GM21723 (cell line): ENCODE measurements around the gene MRPS6.

ENCODE experiments used
- ATAC-seq: cut with Tn5 transposase; IDR thresholded peaks from one replicate; pipeline ENCODE4 v1.9.1; 2021; ENCODE audit warnings: mild to moderate bottlenecking, moderate library complexity; ENCODE audit not compliant: unreplicated experiment

Gene MRPS6

DNA sequence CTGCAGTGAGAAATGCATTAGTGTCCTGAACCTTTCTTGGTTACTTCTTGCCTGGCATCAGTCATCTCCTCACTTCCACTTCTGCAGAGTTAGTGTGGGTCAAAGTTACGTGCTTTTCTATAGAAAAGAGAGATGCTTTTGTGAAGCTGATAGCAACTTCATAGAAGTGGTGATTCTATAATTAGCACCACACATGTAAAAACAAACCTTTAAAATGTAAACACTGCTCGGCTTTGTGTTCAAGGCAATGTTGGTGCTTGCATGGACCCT, 57.3 kb downstream of the MRPS6 start:
- no peak for ATAC-seq

DNA sequence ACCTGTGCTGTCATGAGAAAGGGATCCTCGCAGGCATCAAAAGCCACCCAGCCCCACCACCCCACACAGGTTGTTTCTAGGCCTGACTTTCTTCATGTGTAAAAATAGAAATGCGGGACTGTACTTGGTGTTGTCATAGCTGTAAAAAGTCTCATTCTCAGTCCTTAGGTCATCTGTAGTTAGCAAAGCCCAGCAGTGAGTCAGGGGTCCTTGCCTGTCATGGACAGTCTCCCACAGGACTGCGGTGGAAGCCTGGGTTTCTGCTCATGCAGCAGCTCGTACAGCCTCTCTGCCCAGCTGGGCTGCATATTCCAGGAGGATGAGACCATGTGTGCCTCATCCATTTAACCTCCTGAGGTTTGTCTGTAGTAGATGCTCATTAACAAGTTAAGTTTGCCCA, 58.2 kb downstream of the MRPS6 start:
- ATAC-seq: no peak

DNA sequence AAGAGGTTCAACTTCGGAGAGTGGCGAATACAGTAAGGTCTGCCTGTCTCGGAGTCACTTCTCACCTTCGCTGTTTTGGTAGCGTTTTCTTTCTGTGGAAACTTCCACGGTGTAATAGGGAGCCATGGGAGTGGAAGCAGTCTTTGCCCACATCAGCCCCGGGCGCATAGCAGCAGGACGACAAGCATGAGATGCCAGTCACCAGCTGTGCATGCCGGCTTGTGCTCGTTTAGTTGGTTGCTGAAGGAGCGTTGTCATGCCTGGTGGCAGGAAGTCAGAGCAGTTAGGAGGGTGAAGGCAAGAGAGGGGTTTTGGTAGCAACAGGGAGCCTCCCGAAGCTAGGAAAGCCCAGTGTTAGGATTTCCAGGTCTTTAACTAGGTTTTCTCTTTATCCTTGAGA, 58.8 kb downstream of the MRPS6 start:
- no peak for ATAC-seq

DNA sequence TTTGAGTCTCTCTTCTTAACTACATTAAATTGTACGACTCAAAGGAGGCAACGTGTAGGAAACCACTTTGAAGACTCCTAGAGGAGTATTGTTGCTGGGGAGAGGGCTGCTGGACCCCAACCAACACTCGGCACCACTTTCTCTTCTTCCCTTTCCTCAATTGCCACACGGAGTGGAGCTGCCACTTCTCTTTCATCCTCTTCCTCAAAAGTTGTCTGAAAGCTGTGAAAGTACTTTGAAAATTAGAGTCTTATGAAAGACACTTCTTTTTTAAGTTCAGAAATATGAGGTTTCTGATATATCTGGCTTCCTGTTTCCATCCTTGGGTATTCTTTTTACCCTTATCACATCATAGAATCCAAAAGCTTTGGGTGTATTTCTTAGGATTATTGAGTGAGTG, 59.5 kb downstream of the MRPS6 start:
- ATAC-seq: no peak

DNA sequence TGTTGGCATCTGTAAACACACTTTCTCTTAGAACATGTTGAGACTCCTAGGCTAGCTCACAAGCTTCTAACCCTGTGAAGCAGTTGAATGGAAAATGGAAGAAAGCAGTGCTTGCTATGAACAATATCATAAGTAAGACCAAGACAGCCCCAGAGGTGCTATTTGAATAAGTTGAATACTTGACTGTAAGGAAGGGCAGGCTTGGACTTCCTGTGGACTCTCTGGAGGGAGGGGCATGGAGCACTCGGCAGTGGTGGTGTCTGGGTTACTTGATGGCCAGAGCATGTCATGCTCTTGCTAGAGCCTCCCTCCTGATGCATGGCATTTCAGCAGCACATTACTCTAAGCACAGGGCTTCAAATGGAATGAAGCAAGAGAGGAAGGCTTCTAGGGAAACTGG, 60.0 kb downstream of the MRPS6 start:
- ATAC-seq: no peak

DNA sequence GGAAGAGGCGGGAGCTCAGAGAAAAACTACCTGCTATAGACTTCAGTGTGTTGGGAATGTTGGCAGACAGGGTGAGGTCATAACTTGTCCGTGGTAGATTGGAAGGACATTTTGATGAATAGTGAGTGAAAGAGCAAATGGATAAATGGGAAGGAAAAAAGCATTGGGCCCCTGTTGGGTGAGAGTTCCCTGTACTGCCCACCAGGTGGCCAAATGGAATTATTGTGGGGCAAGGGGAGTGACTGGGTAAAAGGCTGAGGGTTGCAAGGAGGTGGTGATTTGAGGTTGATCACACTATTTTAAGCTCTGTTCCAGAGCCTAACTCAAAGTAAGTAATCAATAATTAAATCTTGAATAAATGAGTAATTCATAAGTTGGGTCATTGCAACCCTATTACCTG, 60.4 kb downstream of the MRPS6 start:
- ATAC-seq: no peak

DNA sequence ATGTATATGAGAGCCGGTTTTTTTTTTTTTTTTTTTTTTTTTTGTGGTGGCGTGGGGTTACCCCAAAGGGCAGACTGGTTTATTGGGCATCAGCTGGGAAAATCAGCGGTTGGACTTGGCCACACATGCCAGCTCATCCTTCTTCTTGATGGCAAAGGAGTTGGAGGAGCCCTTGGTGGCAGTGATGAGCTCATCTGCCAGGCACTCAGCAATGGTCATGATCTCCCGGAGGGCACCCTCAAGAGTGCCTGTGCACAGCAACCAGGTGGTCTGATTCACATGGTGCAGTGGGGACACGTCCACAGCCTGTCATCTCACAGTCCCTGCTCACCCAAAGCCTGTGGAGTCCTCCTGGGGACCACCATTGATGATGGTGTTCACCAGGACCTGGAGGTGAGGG, 62.0 kb downstream of the MRPS6 start:
- ATAC-seq: no peak

DNA sequence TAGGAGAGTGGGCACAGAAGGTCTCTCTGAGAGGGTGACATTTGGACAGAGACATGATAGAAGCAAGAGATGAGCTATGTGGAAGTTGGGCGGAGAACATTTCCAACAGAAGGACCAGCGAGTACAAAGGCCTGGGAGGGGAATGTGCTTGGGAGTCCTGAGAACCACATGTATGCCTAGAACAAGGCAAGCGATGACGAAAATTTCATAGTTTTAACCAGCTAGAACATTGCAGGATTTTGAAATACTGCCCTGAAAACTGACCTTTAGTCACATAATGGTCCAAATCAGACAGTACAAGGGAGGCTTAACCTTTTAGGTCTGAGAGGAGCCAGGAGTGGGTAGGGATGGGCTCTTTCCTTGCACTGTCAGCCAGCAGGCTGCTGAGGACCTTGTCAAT, 68.0 kb downstream of the MRPS6 start:
- ATAC-seq: no peak

DNA sequence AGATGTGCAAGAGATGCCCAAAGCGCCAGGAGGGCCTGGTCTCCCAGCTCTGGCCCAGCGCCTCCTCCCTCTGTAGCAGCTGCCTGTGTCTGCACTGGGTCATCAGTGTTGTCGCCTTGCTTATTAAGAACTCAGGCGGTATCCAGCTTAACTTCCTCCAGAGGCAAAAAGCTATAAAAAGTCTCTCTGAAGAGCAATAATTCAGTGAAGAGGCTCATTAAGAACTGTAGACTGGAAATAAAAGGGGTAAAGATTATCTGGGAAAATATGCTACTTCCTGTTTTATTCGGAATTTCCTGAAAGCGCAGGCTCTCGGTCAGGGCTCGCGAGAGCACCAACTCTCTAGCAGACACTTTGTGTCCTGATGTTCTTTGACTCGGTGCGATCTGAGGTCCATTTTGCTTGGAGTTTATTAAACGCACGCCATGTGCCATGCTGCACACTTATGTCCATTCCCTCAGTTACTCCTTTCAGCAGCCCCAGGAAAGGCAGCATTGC, 70.4 kb downstream of the MRPS6 start:
- no peak for ATAC-seq

DNA sequence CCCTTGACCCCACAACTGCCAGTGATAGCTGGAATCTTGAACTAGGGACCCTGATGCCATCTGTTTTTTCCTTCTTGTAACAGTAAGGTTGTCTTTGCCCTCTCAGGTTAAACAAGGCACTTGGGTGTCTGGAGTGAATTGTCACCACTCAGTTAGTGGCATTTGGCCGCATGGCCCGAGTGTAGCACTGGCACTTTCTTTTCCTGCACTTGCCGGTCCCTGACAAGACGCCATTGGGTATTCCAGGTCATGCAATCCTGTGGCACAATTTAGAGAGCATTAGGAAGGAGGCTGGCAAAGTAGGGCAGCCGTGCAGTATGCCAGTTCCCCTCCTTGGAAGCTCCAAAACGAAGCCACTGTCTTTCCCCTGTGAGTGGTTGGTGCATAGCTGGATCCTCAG, 70.8 kb downstream of the MRPS6 start:
- ATAC-seq: no peak

DNA sequence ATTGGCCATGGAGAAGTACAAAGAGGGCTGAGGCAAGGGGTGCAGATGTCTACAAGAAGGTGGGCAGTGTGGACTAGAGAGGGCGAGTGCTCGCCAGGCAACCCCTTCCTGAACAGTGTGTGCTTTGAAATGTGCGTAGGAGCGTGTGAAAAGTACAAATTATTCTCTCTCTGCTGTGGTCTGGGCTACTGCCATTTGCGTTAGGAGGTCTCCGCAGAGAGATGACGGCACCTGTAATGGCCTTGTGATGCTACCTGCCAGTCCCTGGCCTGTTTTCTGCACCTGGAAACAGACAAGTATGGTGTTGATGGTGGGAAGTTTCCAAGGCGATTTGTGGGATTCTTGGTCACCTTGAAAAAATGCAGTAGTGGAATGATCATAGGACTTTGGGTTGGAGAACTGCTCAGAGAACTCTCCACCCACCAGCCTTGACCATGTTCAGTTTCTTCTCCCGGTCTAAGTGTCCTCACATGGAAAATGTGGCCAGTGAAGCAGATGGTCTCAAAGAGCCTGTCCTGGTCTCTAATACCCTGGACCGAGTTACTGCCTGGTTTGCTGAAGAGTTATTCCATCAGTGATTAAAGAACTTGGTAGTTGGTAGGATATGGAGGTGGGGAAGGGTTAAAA, 74.5 kb downstream of the MRPS6 start:
- ATAC-seq: no peak

DNA sequence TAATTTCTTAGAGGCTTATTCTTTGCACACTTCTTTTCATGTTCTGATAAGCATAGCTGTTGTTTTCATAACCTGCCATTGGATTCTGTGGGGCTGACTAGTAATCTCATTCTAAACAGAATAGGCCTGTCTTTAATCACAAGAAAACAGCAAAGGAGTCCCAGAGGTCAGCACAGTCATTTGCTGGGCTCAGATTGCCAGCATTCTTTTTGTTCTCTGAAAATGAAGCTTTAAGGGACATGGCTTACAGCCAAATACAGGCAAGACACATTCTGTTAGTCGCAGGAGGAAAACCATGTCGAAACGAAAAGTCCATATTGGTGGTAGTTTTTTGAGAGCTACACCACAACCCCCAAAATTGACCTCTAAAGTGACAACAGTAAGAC, 75.0 kb downstream of the MRPS6 start:
- no peak for ATAC-seq

DNA sequence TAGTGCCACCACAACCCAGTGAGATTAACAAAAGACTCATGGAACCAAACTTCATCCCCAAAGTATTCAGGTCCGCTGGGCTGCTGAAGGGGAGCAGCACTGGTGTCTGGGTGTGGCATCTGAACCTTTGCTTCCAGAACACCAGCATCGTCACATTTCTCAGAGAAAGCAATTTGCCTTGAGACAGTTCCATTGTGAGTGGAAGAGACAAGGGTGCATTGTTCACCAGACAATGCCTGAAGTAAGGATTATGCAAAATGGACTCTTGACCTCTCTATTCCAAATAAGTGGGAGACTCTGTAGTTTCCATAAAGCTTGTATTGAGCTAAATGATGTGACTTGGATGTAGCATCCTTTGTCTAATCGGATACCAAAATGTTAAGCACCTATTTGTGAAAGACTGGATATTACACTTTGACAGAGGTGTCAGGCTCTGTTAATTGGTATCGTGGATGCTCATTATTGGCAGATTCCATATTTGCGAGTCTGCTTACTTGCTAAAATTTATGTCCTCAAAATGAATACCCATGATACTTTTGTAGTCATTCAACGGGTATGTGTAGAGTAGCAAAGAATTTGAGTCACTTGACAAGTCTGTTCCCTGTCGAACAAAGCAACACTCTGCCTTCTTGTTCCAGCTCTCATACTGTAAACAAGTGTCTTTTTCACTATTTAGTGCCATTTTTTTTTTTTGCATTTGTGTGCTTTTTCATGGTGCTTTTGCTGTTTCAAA, 75.6 kb downstream of the MRPS6 start:
- no peak for ATAC-seq

DNA sequence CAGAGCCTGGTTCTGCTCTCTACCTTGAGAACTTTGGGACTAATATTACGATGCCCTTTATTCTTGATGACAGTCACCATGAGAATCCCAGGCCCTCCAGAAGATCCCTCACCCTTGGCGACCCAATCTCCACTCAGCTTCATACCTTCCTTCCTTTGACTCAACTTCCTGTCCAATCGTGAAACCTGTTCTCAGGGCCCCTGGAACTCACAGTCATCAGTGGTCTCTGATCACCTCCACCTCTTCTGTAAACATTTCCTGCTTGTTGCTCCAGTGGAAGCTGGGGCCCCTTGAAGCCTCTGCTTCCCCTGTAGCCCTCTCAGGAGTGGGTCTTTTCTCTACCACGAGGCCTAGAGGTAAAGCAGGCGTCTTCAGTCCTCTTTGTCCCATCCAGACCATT, 79.1 kb downstream of the MRPS6 start:
- no peak for ATAC-seq

DNA sequence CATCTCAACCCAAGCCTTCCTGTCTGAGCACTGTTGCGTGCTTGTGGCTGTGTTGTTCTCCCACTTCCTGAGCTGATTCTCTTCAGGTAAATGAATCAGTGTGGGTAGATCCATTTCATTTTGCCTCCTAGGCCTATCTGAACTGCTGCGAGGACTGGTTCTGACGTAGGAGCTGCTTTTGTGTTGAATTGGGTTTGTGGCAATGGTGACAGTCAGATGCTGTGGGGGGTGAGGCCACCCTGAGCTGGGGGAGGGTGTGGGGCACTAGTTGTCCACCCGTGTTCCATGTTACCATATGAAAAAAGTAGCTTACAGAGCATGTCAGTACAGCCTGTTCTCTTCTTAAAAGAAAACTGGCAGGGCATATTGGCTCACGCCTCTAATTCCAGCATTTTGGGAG, 81.5 kb downstream of the MRPS6 start:
- no peak for ATAC-seq

DNA sequence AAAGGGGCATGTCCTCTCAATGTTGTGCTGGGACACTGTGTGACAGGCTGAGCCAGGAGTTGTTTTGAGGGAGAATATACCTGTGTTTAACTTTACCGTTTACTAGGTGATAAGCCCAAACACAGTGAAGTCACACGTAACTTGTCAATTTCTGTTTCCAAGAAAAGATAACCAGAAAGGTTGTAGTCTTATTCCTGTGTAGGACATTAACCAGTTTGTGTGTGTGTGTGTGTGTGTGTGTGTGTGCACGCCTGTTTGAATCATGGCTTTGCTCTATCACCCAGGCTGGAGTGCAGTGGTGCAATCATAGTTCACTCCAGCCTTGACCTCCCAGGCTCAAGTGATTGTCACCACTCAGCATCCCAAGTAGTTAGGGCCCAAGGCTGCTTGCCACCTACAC, 83.6 kb downstream of the MRPS6 start:
- no peak for ATAC-seq

DNA sequence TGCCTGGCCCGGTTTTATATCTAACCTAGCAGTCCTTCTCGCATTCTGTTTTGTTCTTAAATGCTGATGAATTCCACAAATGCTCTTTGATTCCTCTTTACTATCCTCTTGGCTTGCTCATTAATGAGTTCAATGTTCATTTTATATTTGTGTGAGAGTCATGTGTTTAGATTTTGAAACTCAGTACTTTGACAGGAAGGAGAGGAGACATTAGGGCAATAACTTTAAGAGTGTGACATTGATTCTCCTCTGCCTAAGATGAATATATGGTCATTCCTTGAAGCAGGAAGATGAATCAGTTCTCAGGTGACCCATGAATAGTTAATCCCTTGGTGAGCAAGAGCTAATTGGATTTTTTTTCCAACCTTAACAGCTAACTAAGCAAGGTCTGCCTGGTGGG, 84.1 kb downstream of the MRPS6 start:
- ATAC-seq: no peak

DNA sequence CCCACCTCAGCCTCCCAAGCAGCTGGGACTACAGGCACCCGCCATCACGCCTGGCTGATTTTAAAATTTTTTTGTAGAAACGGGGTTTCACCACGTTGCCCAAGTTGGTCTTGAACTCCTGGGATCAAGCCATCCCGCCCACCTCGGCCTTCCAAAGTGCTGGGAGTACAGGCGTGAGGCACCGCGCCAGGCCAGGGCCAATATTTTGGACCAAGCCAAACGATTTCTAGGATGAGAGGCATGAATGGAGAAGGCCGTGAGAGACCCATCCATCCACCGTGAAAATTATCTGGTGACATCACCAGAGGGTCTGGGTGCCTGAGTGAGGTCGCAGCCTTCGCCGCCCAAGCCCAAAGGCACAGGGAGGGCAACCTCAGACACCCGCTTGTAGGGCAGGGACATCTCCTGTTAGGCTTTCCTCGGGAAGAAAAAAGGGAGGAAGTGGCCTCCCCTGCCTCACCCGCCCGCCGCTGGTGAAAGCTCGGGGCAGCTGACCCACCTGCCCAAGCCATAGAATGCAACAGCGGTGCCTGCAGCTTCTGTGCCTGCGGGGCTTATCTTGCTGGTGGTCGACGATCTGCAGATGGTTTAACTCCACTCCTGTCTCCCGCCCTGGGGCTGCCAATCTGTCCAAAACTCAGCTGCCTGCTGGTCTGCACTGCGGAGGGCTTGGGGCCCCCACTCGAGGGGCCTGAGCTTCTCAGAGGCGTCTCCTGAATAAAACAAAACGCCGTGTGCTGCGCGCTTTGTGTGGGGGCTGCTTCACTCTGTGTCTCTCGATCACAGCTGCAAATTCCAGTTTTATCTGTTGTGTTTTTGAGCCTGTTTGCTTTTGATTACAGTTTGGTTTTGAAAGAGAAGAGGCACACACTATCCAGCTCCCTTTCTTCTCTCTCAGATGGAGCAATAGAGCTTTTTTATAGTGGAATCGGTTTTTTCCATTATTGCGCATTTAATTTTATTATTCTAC, 85.8 kb downstream of the MRPS6 start:
- no peak for ATAC-seq

DNA sequence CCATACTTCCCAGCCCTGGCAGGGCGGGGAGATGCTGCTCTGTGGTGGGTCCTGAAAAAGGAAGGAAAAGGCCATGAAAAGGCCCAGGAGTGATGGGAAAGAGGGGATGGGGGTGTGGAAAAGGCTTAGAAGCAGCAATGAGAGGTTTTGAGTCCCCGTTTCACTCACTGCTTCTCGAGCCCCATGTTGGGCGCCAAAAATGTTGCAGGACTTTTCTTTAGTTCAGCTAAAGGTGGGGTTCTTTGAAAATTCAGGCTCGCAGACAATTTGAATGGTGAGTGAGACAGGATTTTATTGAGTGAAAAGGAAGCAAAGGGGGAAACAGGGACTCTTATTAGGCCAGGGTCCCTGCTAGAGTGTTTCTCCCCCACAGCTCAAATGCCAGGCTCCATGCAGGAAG, 93.1 kb downstream of the MRPS6 start:
- ATAC-seq: no peak

DNA sequence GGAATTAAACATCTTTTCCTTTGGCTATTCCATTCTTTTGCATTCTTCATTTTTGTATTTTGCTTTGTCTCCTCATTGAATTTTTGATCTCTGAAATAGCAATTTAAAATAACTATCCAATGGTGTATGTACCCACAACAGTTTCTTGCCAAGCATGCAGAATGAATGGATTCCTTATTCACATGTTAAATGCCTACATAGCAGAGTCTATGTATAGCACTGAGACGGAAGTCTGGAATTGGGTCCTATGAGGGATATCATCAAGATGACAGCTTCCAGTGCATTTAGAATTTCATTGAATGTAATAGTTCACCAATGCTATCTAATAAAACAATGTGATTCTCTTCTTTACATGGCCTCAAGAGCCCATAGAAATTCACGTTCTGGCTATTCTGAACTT, 97.5 kb downstream of the MRPS6 start:
- ATAC-seq: no peak

DNA sequence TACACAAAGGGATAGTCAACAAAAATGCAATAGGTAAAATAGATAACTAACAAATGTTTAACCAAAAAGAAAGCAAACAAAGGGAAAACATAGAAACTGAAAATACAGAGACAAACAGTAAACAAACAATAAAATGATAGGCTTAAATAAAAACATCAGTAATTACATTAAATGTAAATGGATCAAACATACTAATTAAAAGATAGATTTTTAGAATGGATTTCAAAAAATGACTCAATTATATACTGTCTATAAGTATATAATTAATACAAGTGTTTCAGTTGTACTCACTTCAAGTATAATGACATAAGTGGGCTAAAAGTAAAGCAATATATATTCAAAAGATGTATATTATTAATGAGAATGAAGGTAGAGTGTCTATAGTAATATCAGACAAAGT, 101.1 kb downstream of the MRPS6 start:
- no peak for ATAC-seq

DNA sequence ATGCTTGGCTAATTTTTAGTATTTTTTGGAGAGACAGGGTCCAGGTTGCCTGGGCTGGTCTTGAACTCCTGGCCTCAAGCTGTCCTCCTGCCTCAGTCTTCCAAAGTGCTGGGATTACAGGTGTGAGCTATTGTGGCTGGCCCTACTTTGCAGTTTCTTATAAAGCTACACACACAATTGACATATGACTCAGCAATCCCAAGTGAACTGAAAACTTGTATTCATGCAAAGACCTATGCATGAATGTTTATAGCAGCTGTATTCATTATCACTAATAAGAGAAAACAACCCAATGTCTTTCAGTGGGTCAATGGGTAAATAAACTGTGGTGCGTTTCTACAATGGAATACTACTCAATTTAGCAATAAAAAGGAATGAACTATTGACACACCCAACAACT, 103.1 kb downstream of the MRPS6 start:
- no peak for ATAC-seq
